Testis (tissue), 3 donors: ENCODE results near the gene CDH23. TPM values are rescaled to one million over a fixed set of nuclear protein-coding genes. Genes with fewer than 3 reads are reported as not detected.

Experiments used
- DNase-seq: peaks from one replicate; pipeline ENCODE4 v3.0.0-alpha.2; 2019
- H3K27ac ChIP-seq, 2 donors: fragments of 200-600 bp; sonication (generic); one replicate each; pipeline ENCODE4 v1.5.1; 2019
- H3K27me3 ChIP-seq: fragments of 200-600 bp; sonication (generic); one replicate; pipeline ENCODE4 v1.5.1; 2019
- H3K36me3 ChIP-seq: fragments of 200-600 bp; sonication (generic); one replicate; pipeline ENCODE4 v1.5.1; 2017; ENCODE audit warnings: low read depth; ENCODE audit errors: missing control alignments
- H3K4me1 ChIP-seq: fragments of 200-600 bp; sonication (generic); one replicate; pipeline ENCODE4 v1.5.1; 2019
- H3K4me3 ChIP-seq, 2 donors: fragments of 200-600 bp; sonication (generic); one replicate each; pipeline ENCODE4 v1.5.1; 2017 to 2019
- H3K9me3 ChIP-seq: fragments of 200-600 bp; sonication (generic); one replicate; pipeline ENCODE4 v1.5.1; 2017
- CTCF ChIP-seq, 3 experiments: fragments of 450-650 bp in 2 of 3; fragments of 200-600 bp in 1 of 3; sonication (generic) in 1 of 3; IDR thresholded peaks; one replicate each; pipeline ENCODE4 v1.5.1; 2016 to 2019; ENCODE audit warnings: antibody characterized with exemption in 3 of 3, mild to moderate bottlenecking in 2 of 3, moderate library complexity in 1 of 3
- POLR2A ChIP-seq: fragments of 450-650 bp; IDR thresholded peaks from one replicate; pipeline ENCODE4 v1.6.1; 2017; ENCODE audit warnings: antibody characterized with exemption, mild to moderate bottlenecking, moderate library complexity
- WGBS, 2 donors: methylation state at CpG; one replicate each; pipeline ENCODE4 v1.1.5; 2018; 5-methylcytosine and 5-hydroxymethylcytosine counted together
- intact Hi-C: fragments of 100-400 bp; cut with DNase I; formaldehyde crosslinking; loops from one replicate; pipeline ENCODE4 v1.15.1; 2023; ENCODE audit warnings: low total_unique reads
- polyA plus RNA-seq: library from polyadenylated mRNA; stranded (reverse); fragments of 350-450 nt; fragmentation: Illumina TruSeq; extraction: RNeasy Lipid Tissue Mini Kit (QIAGEN cat#74804); gene quantifications from one replicate; pipeline ENCODE4 v1.2.3, GENCODE V29; 2014; ENCODE audit warnings: low read depth, low replicate concordance; ENCODE audit not compliant: insufficient read depth
- total RNA-seq, 2 donors: library from RNA; depleted of rRNA; stranded (reverse); fragments of >200 nt; gene quantifications; one replicate each; pipeline ENCODE4 v1.2.3, GENCODE V29; 2016

The CDH23 gene
- total and polyA plus RNA-seq, 3 donors from 2014 or later: 29.8 to 125 (median 81.7) TPM

- Histone ChIP-seq H3K27me3 (no peaks in the 10 kb centered on the region), H3K4me1 (no peaks in the 10 kb centered on the region), H3K27ac (no peak overlapping the region), H3K9me3 (no peaks in the 10 kb centered on the region), H3K4me3 (no peak overlapping the region), H3K36me3 (no peaks in the 10 kb centered on the region)
- DNase-seq: no peak
- TF ChIP-seq CTCF (IDR thresholded peaks at IDR 0.05) (no peak), POLR2A (no peak)
- intact Hi-C loops: no loop called here
- 91 to 94% methylated on average over 12 to 17 of the region's 17 CpGs for WGBS, 2 donors
These were observed 394.2 kb downstream of the CDH23 start for GRCh38 chr10:71790749-71791440.

- no peaks in the 10 kb centered on the region for H3K9me3 ChIP-seq
- H3K27ac ChIP-seq: no peak overlapping the region
- WGBS, 2 donors: 63% methylated on average over 2 of the region's 2 CpGs
- no peaks in the 10 kb centered on the region for H3K27me3 ChIP-seq
- intact Hi-C loops: no loop called here
- TF ChIP-seq CTCF (IDR thresholded peaks at IDR 0.05): no peak
- no peak for TF ChIP-seq POLR2A
- no peak for DNase-seq
- H3K4me1 ChIP-seq: no peaks in the 10 kb centered on the region
- no peaks in the 10 kb centered on the region for H3K36me3 ChIP-seq
- H3K4me3 ChIP-seq: no peak overlapping the region
These were observed 398.5 kb downstream of the CDH23 start for GRCh38 chr10:71795248-71795647.

GRCh38 chr10:71796749-71797405, 400.2 kb downstream of the CDH23 start:
- H3K36me3 ChIP-seq: no peaks in the 10 kb centered on the region
- no peaks in the 10 kb centered on the region for H3K9me3 ChIP-seq
- no peaks in the 10 kb centered on the region for H3K4me1 ChIP-seq
- no peak overlapping the region for H3K4me3 ChIP-seq
- no peak overlapping the region for H3K27ac ChIP-seq
- no peaks in the 10 kb centered on the region for H3K27me3 ChIP-seq
- intact Hi-C loops: no loop called here
- TF ChIP-seq POLR2A (no peak), CTCF (IDR thresholded peaks at IDR 0.05) (no peak)
- DNase-seq: peak; percentile 43
- WGBS, 2 donors: 86 to 90% methylated on average over 6 to 7 of the region's 7 CpGs

- Histone ChIP-seq H3K36me3 (no peaks in the 10 kb centered on the region), H3K4me3 (no peak overlapping the region), H3K9me3 (no peaks in the 10 kb centered on the region), H3K27me3 (no peaks in the 10 kb centered on the region), H3K4me1 (no peaks in the 10 kb centered on the region), H3K27ac (no peak overlapping the region)
- TF ChIP-seq POLR2A: no peak
- intact Hi-C loops: no loop called here
- WGBS, 2 donors: 80 to 81% methylated on average over 7 to 10 of the region's 10 CpGs
- DNase-seq: no peak
These were observed 401.0 kb downstream of the CDH23 start for GRCh38 chr10:71797533-71798307.

- no peaks in the 10 kb centered on the region for H3K36me3 ChIP-seq
- TF ChIP-seq CTCF (IDR thresholded peaks at IDR 0.05): no peak
- H3K27ac ChIP-seq: no peak overlapping the region
- DNase-seq: no peak
- no peak overlapping the region for H3K4me3 ChIP-seq
- H3K4me1 ChIP-seq: no peaks in the 10 kb centered on the region
- no peaks in the 10 kb centered on the region for H3K9me3 ChIP-seq
- no peaks in the 10 kb centered on the region for H3K27me3 ChIP-seq
- intact Hi-C loops: no loop called here
- 98% methylated on average over 6 of the region's 6 CpGs; no CpG with 5 or more reads in 1 of the 2 donors for WGBS, 2 donors
These were observed 401.5 kb downstream of the CDH23 start for GRCh38 chr10:71798308-71798624.
